MM.1S (cell line): ENCODE measurements around the gene TTLL9.
A peak's percentile ranks its signal among the peaks of the same experiment; 100 is the strongest.

Experiments used
- DNase-seq: peaks from one replicate; pipeline ENCODE4 v3.0.0-alpha.2; 2015
- H2AFZ ChIP-seq: fragments of 300-600 bp; sonication (generic); 2 replicates; pipeline ENCODE4 v1.6.0; 2016; ENCODE audit warnings: antibody characterized with exemption, low read length
- H3F3A ChIP-seq: fragments of 300-600 bp; sonication (generic); 2 replicates; pipeline ENCODE4 v1.6.1; 2016; ENCODE audit warnings: mild to moderate bottlenecking, antibody characterized with exemption, low read length, moderate library complexity, mixed read lengths; ENCODE audit not compliant: insufficient read depth
- H3K27ac ChIP-seq: fragments of 300-600 bp; sonication (generic); 2 replicates; pipeline ENCODE4 v1.5.1; 2016; ENCODE audit warnings: mild to moderate bottlenecking, low read length
- H3K27me3 ChIP-seq: fragments of 300-600 bp; sonication (generic); replicated peaks from 2 replicates; pipeline ENCODE4 v1.6.0; 2016; ENCODE audit warnings: low read length; ENCODE audit not compliant: insufficient read depth
- H3K36me3 ChIP-seq: fragments of 300-600 bp; sonication (generic); replicated peaks from 2 replicates; pipeline ENCODE4 v1.6.1; 2016; ENCODE audit warnings: mild to moderate bottlenecking, low read length, mixed read lengths; ENCODE audit not compliant: insufficient read depth
- H3K4me1 ChIP-seq: fragments of 300-600 bp; sonication (generic); 2 replicates; pipeline ENCODE4 v1.6.1; 2016; ENCODE audit warnings: low read length, mixed read lengths
- H3K4me2 ChIP-seq: fragments of 300-600 bp; sonication (generic); 2 replicates; pipeline ENCODE4 v1.6.0; 2016; ENCODE audit warnings: low read depth, low read length
- H3K4me3 ChIP-seq: fragments of 300-600 bp; sonication (generic); 2 replicates; pipeline ENCODE4 v1.5.1; 2016; ENCODE audit warnings: low read length, mixed read lengths
- H3K79me2 ChIP-seq: fragments of 300-600 bp; sonication (generic); 2 replicates; pipeline ENCODE4 v1.6.1; 2016; ENCODE audit warnings: mixed run types, low read length, mixed read lengths
- H3K9ac ChIP-seq: fragments of 300-600 bp; sonication (generic); 2 replicates; pipeline ENCODE4 v1.6.1; 2016; ENCODE audit warnings: low read length, mixed read lengths
- H3K9me2 ChIP-seq: fragments of 300-600 bp; sonication (generic); replicated peaks from 2 replicates; pipeline ENCODE4 v1.6.1; 2016; ENCODE audit warnings: mild to moderate bottlenecking, low read length, mixed read lengths; ENCODE audit not compliant: insufficient read depth
- H3K9me3 ChIP-seq: fragments of 300-600 bp; sonication (generic); replicated peaks from 2 replicates; pipeline ENCODE4 v1.6.1; 2016; ENCODE audit warnings: mild to moderate bottlenecking, low read length, mixed read lengths; ENCODE audit not compliant: insufficient read depth
- H4K20me1 ChIP-seq: fragments of 300-600 bp; sonication (generic); 2 replicates; pipeline ENCODE4 v1.6.1; 2016; ENCODE audit warnings: mild to moderate bottlenecking, low read length, moderate library complexity, mixed read lengths; ENCODE audit not compliant: insufficient read depth
- CTCF ChIP-seq: fragments of 300-600 bp; sonication (generic); IDR thresholded peaks from 2 replicates; pipeline ENCODE4 v1.5.1; 2016; ENCODE audit warnings: antibody characterized with exemption, low read length, mixed read lengths
- EZH2 ChIP-seq: fragments of 300-600 bp; sonication (generic); optimal IDR thresholded peaks from 2 replicates; pipeline ENCODE3; 2017; ENCODE audit warnings: low read depth, mild to moderate bottlenecking, antibody characterized with exemption, low read length, mixed read lengths
- EZH2phosphoT487 ChIP-seq: fragments of 300-600 bp; sonication (generic); IDR thresholded peaks from 2 replicates; pipeline ENCODE4 v1.6.1; 2018; ENCODE audit warnings: antibody characterized with exemption, low read length

The TTLL9 gene

GRCh38 chr20:31859998-31860380, 10.4 kb upstream of the TTLL9 start:
- no peaks in the 10 kb centered on the region for H3F3A ChIP-seq
- H3K4me2 ChIP-seq = no peak overlapping the region
- H3K9ac ChIP-seq = no peak overlapping the region
- H3K36me3 ChIP-seq = no peaks in the 10 kb centered on the region
- no peak overlapping the region for H3K27ac ChIP-seq
- H3K27me3 ChIP-seq = peaks cover 98% of the 10 kb centered on the region
- no peaks in the 10 kb centered on the region for H3K79me2 ChIP-seq
- H3K9me3 ChIP-seq = no peaks in the 10 kb centered on the region
- peaks cover 11% of the 10 kb centered on the region for H3K4me1 ChIP-seq
- DNase-seq = no peak
- no peak overlapping the region for H3K4me3 ChIP-seq
- H2AFZ ChIP-seq = no peak overlapping the region
- H4K20me1 ChIP-seq = no peaks in the 10 kb centered on the region
- no peaks in the 10 kb centered on the region for H3K9me2 ChIP-seq
- TF ChIP-seq EZH2phosphoT487 (no peak), EZH2 (no peak), CTCF (no peak)

GRCh38 chr20:31860390-31861134, 9.9 kb upstream of the TTLL9 start:
- Histone ChIP-seq H3K4me1 (peaks cover 11% of the 10 kb centered on the region), H3K36me3 (no peaks in the 10 kb centered on the region), H3K27me3 (peaks cover 98% of the 10 kb centered on the region), H2AFZ (no peak overlapping the region), H3K79me2 (no peaks in the 10 kb centered on the region), H3K4me2 (no peak overlapping the region), H3K4me3 (no peak overlapping the region), H3F3A (no peaks in the 10 kb centered on the region), H4K20me1 (no peaks in the 10 kb centered on the region), H3K27ac (no peak overlapping the region), H3K9me3 (no peaks in the 10 kb centered on the region), H3K9me2 (no peaks in the 10 kb centered on the region), H3K9ac (no peak overlapping the region)
- TF ChIP-seq EZH2phosphoT487 = no peak
- no peak for TF ChIP-seq EZH2
- TF ChIP-seq CTCF = no peak
- DNase-seq = no peak

GRCh38 chr20:31861135-31861384, 9.4 kb upstream of the TTLL9 start:
- no peaks in the 10 kb centered on the region for H3K36me3 ChIP-seq
- peaks cover 11% of the 10 kb centered on the region for H3K4me1 ChIP-seq
- H2AFZ ChIP-seq = no peak overlapping the region
- peak overlapping the region; percentile 40; the same call in 1 of the 2 replicates for H3K4me2 ChIP-seq
- no peaks in the 10 kb centered on the region for H3K79me2 ChIP-seq
- no peaks in the 10 kb centered on the region for H3F3A ChIP-seq
- peaks cover 98% of the 10 kb centered on the region for H3K27me3 ChIP-seq
- H4K20me1 ChIP-seq = no peaks in the 10 kb centered on the region
- H3K9me3 ChIP-seq = no peaks in the 10 kb centered on the region
- DNase-seq = no peak
- no peak overlapping the region for H3K4me3 ChIP-seq
- no peaks in the 10 kb centered on the region for H3K9me2 ChIP-seq
- no peak overlapping the region for H3K9ac ChIP-seq
- no peak overlapping the region for H3K27ac ChIP-seq
- TF ChIP-seq EZH2 (no peak), CTCF (no peak), EZH2phosphoT487 (no peak)
